A673 (cell line): ENCODE data around the gene DCP1B. TPM values are rescaled to one million over a fixed set of nuclear protein-coding genes. Genes with fewer than 3 reads are reported as not detected.

Experiments
- BruUV-seq: library from RNA; stranded (reverse); fragments of 400-500 nt; replicated peaks from 2 replicates; lab custom pipeline; 2021; lab: Mats Ljungman, UMichigan
- CTCF ChIA-PET: fragments of 300-600 bp; sonication (Branson Sonifier 250); formaldehyde crosslinking; loops from one replicate; lab custom pipeline; 2022; ENCODE audit warnings: antibody characterized with exemption; lab: Charles Lee
- POLR2A ChIA-PET: fragments of 300-600 bp; sonication (Branson Sonifier 250); formaldehyde crosslinking; loops from one replicate; lab custom pipeline; 2022; ENCODE audit warnings: antibody characterized with exemption; ENCODE audit not compliant: low non-redundant PET; lab: Charles Lee
- DNase-seq: peaks from one replicate; pipeline ENCODE4 v3.0.0-alpha.2; 2015; ENCODE audit warnings: low spot score
- H3K27ac ChIP-seq: fragments of 200-600 bp; sonication (generic); 2 replicates; pipeline ENCODE4 v1.5.1; 2016; ENCODE audit warnings: mixed run types, low read depth, mild to moderate bottlenecking, mixed read lengths, antibody characterized with exemption, low read length; ENCODE audit not compliant: poor library complexity, severe bottlenecking
- H3K27me3 ChIP-seq: fragments of 200-600 bp; sonication (generic); replicated peaks from 2 replicates; pipeline ENCODE4 v1.6.1; 2017; ENCODE audit warnings: mixed run types, low read depth, mild to moderate bottlenecking, mixed read lengths, antibody characterized with exemption, low read length; ENCODE audit not compliant: insufficient read depth, poor library complexity
- H3K36me3 ChIP-seq: fragments of 200-600 bp; sonication (generic); 2 replicates; pipeline ENCODE4 v1.6.1; 2016; ENCODE audit warnings: mixed run types, mild to moderate bottlenecking, mixed read lengths, antibody characterized with exemption, low read length; ENCODE audit not compliant: insufficient read depth, poor library complexity, severe bottlenecking
- H3K4me1 ChIP-seq: fragments of 200-600 bp; sonication (generic); 2 replicates; pipeline ENCODE4 v1.6.1; 2017; ENCODE audit warnings: mixed run types, mild to moderate bottlenecking, mixed read lengths, antibody characterized with exemption, low read length; ENCODE audit not compliant: insufficient read depth, poor library complexity, severe bottlenecking
- H3K4me3 ChIP-seq: fragments of 200-600 bp; sonication (generic); 2 replicates; pipeline ENCODE4 v1.5.1; 2016; ENCODE audit warnings: low read depth, mixed run types, mild to moderate bottlenecking, mixed read lengths, low read length; ENCODE audit not compliant: poor library complexity, severe bottlenecking
- H3K9me3 ChIP-seq: fragments of 200-600 bp; sonication (generic); 2 replicates; pipeline ENCODE4 v1.6.1; 2016; ENCODE audit warnings: mixed run types, low read depth, mild to moderate bottlenecking, mixed read lengths, antibody characterized with exemption, low read length; ENCODE audit not compliant: poor library complexity, severe bottlenecking
- EZH2 ChIP-seq: fragments of 200-600 bp; sonication (generic); IDR thresholded peaks from 2 replicates; pipeline ENCODE4 v1.6.1; 2017; ENCODE audit warnings: borderline replicate concordance, low read depth, mild to moderate bottlenecking, mixed read lengths, antibody characterized with exemption, low read length; ENCODE audit not compliant: poor library complexity, severe bottlenecking
- intact Hi-C: fragments of 100-400 bp; cut with micrococcal nuclease; formaldehyde crosslinking; loops from one replicate; pipeline ENCODE4 v1.10.0; 2022; ENCODE audit not compliant: unreplicated experiment
- total RNA-seq: library from RNA; stranded (reverse); gene quantifications from 2 replicates; pipeline ENCODE4 v1.2.3, GENCODE V29; 2021
- TF ChIP-seq, protein P1 (sequence below): fragments of 300-800, 200-600 bp; sonication (generic); conservative IDR thresholded peaks from 2 replicates; pipeline ENCODE4 v1.5.1; 2017; ENCODE audit warnings: low read depth, mild to moderate bottlenecking, antibody characterized with exemption, low read length, moderate library complexity, mixed read lengths

Gene DCP1B
- total RNA-seq, 1 experiment from 2014 or later: 8.8 TPM

DNA sequence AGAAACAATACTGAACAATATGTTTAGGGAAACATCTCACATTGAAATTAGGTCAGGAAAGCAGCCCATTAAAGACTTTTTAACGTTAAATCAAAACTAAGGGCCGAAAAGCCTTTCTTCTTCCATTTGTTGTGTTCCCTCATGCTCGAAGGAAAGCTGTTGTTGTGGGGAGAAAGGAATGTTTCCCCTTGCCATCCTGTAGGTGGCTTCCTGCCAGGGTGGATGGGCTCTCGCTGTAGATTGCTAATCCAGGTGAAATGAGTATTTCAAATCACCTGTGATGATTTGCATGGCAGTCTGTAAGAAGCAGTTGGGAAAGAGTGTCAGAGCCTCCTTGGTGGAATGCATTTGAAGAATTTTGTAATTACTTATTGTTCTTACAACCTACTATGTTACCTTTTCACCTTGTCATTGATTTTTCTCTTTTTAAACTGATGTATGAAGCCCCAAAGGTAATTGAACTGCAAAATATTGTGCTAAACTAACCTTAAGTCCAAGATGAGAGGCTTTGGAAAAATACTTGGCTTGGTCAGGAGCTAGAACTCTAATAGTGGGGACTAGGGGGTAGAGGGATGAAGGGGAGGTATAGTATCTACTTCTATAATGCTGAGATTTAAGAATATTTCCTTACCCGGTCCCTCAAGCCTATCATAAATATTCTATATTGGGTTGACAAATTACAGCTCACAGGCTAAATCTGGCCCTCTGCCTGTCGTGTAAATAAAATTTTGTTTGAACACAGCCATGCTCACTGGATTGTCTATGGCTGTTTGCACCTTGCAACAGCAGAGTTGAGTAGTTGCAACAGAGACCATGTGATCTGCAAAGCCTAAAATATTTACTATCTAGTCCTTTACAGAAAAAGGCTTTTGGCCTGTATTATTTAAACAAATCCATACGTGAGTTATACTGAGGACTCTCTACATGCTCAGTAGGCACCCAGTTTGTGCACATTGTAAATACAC lies 7.7 kb upstream of the DCP1B start:
- no peak for DNase-seq
- CTCF ChIA-PET: no interaction called here
- no TSS peak for BruUV-seq

DNA sequence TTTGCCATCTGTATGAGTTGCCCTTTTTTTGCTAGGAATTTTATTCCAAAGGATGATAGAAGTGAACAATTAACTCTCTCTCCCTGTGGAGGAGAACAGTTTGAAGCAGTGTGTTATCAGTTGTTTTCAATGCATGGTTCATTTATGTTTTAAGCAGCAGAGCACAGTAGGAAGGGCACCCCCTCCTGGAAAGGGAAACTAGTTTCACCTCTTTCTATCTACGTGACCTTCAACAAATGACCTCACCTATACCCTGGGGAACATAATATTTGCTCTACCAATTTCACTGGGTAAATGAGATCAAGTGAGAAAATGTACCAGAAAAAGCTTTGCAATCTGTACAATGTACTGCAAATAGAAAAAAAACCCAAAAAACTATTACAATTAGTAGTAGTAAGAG lies 5.4 kb upstream of the DCP1B start:
- no peaks in the 10 kb centered on the region for H3K27me3 ChIP-seq
- ChIA-PET POLR2A (no interaction called here), CTCF (no interaction called here)
- no peak overlapping the region for H3K4me3 ChIP-seq
- no peak for DNase-seq
- no peaks in the 10 kb centered on the region for H3K36me3 ChIP-seq
- no peaks in the 10 kb centered on the region for H3K9me3 ChIP-seq
- intact Hi-C loops: no loop called here
- no peak overlapping the region for H3K27ac ChIP-seq
- TF ChIP-seq, protein P1, sequence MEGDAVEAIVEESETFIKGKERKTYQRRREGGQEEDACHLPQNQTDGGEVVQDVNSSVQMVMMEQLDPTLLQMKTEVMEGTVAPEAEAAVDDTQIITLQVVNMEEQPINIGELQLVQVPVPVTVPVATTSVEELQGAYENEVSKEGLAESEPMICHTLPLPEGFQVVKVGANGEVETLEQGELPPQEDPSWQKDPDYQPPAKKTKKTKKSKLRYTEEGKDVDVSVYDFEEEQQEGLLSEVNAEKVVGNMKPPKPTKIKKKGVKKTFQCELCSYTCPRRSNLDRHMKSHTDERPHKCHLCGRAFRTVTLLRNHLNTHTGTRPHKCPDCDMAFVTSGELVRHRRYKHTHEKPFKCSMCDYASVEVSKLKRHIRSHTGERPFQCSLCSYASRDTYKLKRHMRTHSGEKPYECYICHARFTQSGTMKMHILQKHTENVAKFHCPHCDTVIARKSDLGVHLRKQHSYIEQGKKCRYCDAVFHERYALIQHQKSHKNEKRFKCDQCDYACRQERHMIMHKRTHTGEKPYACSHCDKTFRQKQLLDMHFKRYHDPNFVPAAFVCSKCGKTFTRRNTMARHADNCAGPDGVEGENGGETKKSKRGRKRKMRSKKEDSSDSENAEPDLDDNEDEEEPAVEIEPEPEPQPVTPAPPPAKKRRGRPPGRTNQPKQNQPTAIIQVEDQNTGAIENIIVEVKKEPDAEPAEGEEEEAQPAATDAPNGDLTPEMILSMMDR: 0 out of 2 replicates have a peak, but pooled peaks have one; percentile 14
- TF ChIP-seq EZH2: no peak
- no TSS peak for BruUV-seq
- H3K4me1 ChIP-seq: peaks cover 2% of the 10 kb centered on the region

More for the DNA sequence above, 7.7 kb upstream of the DCP1B start:
- intact Hi-C loops: no loop called here
- Histone ChIP-seq H3K27ac (no peak overlapping the region), H3K36me3 (no peaks in the 10 kb centered on the region), H3K4me3 (no peak overlapping the region), H3K27me3 (no peaks in the 10 kb centered on the region), H3K9me3 (no peaks in the 10 kb centered on the region), H3K4me1 (no peaks in the 10 kb centered on the region)
- POLR2A ChIA-PET: no interaction called here
- TF ChIP-seq, protein P1: no peak
- no peak for TF ChIP-seq EZH2

- no peak overlapping the region for H3K27ac ChIP-seq
- BruUV-seq: no TSS peak
- peaks cover 3% of the 10 kb centered on the region for H3K4me1 ChIP-seq
- no peak for TF ChIP-seq EZH2
- TF ChIP-seq, protein P1: no peak
- CTCF ChIA-PET: no interaction called here
- H3K36me3 ChIP-seq: no peaks in the 10 kb centered on the region
- POLR2A ChIA-PET: no interaction called here
- intact Hi-C loops: no loop called here
- no peak overlapping the region for H3K4me3 ChIP-seq
- H3K9me3 ChIP-seq: no peaks in the 10 kb centered on the region
- H3K27me3 ChIP-seq: no peaks in the 10 kb centered on the region
- no peak for DNase-seq
Measured at GRCh38 chr12:2008677-2009076, 4.4 kb upstream of the DCP1B start.
